UCSD-AML1 (cell line): ENCODE data around the gene NLN.
"Not testable (repeated sequence)": the region's sequence is repeated elsewhere in the genome, so short reads cannot be mapped to it uniquely, and the experiment has no call there.

Source experiments
- DNase-seq: peaks from one replicate; lab custom pipeline; 2025; ENCODE audit not compliant: unreplicated experiment; lab: John Stamatoyannopoulos, UW

NLN gene

GRCh38 chr5:65730910-65731309, 8.9 kb downstream of the NLN start:
- no peak for DNase-seq

DNA sequence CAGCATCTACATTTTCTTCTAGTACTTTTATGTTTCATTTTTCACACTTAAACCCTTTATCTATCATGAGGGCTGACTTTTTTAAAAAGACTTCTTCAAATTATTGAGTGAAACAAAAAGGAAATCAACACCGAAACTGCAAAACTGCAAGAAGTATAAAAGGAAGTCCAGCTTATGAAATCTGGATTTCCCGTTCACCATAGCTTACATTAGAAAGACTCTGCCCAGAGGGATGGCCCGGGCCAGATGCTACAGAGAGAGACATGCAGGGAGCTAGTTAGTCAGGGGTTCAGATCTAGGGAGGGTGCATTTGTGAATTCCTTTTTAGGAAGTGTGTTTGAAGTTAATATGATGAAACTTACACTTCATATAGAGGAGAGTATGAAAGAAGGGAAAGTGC, 10.0 kb downstream of the NLN start:
- not testable (repeated sequence) for DNase-seq

GRCh38 chr5:65734196-65734775, 12.3 kb downstream of the NLN start:
- not testable (repeated sequence) for DNase-seq

- DNase-seq: no peak
These were observed 12.9 kb downstream of the NLN start for GRCh38 chr5:65734921-65735320.

GRCh38 chr5:65736011-65736410, 14.0 kb downstream of the NLN start:
- DNase-seq: no peak

- DNase-seq: no peak
These were observed 15.8 kb downstream of the NLN start for GRCh38 chr5:65737842-65738241.

DNA sequence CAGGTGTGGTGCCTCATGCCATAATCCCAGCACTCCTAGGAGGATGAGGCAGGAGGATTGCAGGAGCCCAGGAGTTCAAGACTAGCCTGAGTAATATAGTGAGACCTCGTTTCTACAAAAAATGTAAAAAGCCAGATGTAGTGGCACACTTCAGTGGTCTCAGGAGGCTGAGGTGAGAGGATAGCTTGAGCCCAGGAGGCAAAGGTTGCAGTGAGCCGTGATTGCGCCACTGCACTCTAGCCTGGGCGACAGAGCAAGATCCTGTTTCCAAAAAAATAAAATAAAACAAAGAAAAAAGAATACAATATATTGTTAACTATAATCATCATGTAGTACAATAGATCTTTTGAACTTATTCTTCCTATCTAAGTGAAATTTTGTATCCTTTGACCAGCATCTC, 16.3 kb downstream of the NLN start:
- DNase-seq: no peak

- no peak for DNase-seq
These were observed 17.2 kb downstream of the NLN start for GRCh38 chr5:65739162-65739561.

DNA sequence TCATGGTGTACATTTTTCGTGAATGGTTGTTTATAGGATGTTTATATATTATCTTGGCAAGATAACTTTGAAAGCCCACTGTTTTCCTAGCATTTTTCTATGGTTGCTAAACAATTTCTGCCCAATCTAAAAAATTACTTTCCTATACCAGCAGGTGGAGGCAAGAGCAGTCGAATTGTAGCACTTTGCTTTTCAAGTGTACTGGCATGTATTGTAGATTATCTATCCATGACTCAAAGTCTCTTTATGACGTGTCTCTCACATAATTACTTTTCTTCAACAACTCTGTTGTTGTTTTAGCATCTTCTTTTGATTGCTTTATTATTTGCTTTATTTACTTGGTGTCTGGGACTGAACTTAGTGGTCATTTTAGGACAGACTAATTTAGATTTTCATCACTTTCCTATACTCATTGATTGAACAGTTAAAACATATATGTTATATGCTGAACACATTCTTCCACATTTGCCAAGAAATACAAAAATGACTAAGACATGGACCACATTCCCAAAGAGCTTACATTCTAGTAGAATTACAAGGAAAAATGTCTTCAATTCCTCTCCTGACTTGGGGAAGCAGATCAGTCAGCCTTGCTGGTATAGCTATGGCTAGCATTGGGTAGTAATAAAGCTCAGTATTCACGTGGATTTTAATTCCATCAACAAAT, 20.7 kb downstream of the NLN start:
- DNase-seq: no peak

DNA sequence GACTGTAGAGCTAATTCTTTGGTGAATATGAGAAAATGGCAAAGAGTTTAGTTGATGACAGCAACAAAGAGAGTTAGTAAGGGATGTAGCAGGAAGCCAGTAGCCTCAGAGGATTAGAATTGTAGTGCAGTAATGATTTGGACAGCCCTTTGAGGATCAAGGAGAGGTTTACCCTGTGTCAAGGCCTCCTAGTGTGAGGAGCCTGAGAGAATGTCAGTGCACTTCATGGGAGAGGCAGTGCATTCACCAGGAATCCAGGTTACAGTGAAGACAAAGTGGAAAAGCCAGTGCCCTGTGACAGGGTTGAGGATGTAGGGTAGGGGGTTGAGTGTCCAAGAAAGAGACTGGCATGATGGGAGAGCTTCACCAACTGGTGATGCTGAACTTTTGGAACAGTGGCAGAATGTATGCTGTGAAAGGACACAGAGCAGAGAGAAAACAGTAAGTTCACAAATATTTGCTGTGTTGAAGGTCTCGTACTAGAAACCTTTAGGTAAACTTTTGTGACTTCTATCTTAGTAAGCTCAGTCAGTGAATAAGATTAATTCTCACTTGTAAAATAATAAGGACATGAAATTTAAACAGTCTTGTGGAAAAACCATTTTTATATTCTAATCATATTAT, 27.3 kb downstream of the NLN start:
- DNase-seq: no peak

DNA sequence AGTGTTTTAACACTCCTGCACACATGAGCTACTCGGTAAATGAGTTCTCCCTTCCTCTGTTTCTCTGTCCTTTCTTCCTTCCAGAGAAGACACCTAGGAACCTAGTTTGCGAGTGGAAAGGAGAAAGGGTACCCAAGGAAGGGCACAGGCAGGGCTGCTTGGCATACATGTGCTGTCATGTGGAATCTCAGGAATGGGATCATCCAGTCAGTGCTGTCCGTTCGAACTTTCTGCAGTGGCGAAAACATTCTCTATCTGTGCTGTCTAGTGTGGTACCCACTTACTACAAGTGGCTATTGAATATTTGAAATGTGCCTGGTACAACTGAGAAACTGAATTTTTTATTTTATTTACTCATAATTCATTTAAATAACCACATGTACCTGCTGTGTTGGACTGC, 28.0 kb downstream of the NLN start:
- no peak for DNase-seq

DNA sequence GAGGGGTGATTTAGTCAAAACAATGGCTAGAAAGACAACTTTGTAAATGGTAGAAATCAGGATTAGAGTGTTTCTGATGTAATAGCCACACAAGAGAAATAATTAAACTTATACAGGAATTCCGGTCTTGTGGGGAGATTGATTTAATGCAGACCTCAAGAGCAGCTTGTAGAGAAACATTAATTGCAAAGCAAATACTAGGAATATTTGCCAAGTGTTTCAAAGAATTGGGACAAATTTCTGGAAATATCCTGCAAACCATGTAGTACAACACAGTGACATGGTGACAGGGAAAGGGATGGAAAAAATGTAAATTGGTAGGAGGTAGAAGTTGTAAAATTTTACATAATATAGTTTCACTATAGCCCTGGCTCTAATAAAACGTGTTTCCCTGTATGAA, 28.9 kb downstream of the NLN start:
- DNase-seq: no peak

DNA sequence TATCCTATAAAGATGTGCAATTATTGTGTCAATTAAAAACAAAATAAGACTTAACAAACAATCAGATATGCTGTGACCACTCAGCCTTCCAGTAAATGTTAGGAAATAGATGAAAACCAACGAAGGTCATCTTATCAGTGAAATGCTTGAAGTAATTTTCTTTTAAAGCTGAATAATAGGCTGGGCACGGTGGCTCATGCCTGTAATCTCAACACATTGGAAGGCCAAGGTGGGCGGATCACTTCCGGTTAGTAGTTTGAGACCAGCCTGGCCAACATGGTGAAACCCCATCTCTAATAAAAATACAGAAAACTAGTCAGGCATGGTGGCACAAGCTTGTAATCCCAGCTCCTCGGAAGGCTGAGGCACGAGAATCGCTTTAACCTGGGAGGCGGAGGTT, 31.2 kb downstream of the NLN start:
- no peak for DNase-seq

GRCh38 chr5:65758546-65759144, 36.6 kb downstream of the NLN start:
- no peak for DNase-seq

GRCh38 chr5:65760504-65761275, 38.7 kb downstream of the NLN start:
- peak; percentile 26 for DNase-seq

- DNase-seq: no peak
These were observed 40.2 kb downstream of the NLN start for GRCh38 chr5:65762234-65762633.

- no peak for DNase-seq
These were observed 43.6 kb downstream of the NLN start for GRCh38 chr5:65765582-65765981.

DNA sequence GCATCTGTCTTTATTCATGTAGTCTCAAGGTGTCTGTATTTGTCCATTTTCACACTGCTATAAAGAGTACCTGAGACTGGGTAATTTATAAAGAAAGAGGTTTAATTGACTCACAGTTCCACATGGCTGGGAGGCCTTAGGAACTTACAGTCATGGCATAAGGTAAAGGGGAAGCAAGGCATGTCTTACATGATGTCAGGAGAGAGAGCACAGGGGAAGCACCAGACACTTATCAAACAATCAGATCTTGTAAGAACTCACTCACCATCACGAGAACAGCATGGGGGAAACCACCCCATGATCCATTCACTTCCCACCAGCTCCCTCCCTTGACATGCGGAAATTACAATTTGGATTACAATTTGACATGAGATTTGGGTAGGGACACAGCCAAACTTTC, 44.2 kb downstream of the NLN start:
- no peak for DNase-seq

DNA sequence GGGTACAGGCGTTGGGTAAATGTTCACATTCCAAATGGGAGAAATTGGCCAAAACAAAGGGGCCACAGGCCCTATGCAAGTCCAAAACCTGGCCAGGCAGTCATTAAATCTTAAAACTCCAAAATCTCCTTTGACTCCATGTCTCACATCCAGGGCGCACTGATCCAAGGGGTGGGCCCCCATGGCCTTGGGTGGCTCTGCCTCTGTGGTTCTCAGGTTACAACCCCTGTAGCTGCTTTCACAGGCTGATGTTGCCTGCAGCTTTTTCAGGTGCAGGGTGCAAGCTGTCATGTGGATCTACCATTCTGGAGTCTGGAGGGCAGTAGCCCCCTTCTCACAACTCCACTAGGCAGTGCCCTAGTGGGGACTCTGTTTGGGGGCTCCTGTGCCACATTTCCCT, 44.8 kb downstream of the NLN start:
- no peak for DNase-seq

DNA sequence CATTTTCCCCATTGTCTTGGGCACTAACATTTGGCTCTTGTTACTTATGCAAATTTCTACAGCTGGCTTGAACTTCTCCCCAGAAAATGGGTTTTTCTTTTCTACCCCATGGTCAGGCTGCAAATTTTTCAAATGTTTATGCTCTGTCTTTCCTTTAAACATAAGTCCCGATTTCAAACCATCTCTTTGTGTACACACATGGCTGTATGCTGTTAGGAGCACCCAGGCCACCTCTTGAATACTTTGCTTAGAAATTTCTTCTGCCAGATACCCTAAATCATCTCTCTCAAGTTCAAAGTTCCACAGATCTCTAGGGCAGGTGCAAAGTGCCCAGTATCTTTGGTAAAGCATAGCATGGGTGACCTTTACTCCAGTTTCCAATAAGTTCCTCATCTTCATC, 45.6 kb downstream of the NLN start:
- no peak for DNase-seq

DNA sequence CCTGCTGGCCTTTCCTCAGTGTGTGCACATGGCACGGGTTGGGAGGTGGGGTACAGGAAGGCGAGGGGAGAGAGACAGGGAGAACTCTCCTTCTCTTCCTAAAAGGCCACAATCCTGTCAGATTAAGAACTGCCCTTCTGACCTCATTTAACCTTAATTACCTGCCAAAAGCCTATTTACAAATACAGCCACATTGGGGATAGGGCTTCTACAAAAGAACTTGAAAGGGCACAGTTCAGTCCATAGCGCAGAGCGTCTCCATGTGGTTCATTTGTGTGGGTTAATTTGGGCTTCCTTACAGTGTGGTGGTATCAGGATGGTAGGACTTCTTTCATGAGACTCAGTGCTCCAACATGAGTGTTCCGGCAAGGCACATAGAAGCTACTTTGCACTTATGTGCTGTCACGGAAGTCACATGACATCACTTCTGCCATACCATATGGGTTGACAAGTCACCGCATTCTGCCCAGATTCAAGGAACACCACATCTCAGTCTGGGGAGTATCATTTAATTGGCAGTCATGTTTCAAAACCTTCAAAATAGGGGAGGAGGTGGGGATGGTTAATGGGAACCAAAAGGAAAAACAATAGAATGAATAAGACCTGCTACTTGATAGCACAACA, 46.8 kb downstream of the NLN start:
- DNase-seq: no peak
